HG02885 (cell line): ENCODE measurements around the gene APP.
A peak's percentile ranks its signal among the peaks of the same experiment; 100 is the strongest.

Source experiments
- ATAC-seq: cut with Tn5 transposase; IDR thresholded peaks from one replicate; pipeline ENCODE4 v1.9.1; 2021; ENCODE audit warnings: mild to moderate bottlenecking; ENCODE audit not compliant: unreplicated experiment, poor library complexity

The APP gene

GRCh38 chr21:25857308-25858074, 313.1 kb downstream of the APP start:
- no peak for ATAC-seq

- no peak for ATAC-seq
These were observed 315.0 kb downstream of the APP start for GRCh38 chr21:25855576-25855975.

GRCh38 chr21:25850126-25850842, 320.3 kb downstream of the APP start:
- no peak for ATAC-seq

DNA sequence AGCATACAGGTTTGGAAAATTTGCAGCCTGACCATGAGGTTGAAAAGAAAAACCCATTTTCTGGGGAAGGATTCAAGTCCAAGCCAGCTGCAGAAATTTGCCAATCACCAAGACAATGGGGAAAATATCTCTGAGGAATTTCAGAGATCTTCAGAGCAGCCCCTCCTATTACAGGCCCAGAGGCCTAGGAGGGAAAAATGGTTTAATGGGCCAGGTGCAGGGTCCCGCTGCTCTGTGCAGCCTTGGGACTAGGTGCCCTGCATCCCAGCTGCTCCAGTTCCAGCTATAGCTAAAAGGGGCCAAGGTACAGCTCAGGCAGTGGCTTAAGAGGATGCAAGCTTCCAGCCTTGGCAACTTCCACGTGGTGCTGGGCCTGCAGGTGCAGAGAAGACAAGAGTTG, 322.3 kb downstream of the APP start:
- ATAC-seq, result no peak

DNA sequence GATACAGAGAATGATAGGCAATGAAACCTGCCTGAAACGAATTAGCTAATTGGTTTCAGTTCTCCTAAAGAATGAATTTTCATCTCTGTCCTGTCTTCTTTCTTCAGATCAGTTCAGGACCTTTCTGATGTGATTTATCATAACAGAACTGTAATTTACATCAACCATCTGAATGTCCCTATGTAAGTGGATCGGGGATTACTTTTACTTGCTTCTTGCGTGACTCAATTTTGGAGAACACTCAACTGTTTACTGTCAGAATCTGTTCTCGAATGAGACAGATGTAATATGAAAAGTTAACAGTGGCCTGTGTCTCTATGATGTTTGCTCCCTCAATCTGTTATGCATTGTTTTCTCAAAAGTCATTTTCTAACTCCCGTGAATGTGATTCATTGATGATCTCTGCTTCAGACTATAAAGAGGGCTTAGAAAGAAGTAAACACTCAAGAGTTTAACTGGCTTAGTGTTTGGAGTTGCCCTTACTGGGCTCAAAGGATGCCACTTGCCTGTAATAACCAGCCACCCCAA, 324.8 kb downstream of the APP start:
- peak; percentile 50 for ATAC-seq

DNA sequence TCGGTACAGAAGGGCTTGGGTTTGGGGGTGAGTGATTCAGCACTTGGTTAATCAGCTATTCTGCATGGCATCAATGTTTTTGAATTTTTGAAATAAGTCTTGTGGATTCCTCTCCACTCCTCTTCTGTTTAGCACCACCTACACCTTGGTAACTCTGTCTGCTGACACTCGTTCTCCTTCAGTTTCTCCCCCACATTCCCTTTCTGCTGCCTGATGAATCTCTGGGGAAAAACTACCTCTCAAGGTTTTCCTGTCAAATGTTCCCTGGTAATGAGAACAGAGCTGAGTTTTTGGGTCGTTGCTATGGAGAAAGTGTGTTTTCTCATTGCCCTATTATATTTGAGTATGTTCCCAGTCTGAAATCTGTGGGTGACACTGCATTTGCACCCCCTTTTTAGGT, 327.6 kb downstream of the APP start:
- no peak for ATAC-seq

GRCh38 chr21:25838809-25839208, 331.8 kb downstream of the APP start:
- ATAC-seq, result no peak

DNA sequence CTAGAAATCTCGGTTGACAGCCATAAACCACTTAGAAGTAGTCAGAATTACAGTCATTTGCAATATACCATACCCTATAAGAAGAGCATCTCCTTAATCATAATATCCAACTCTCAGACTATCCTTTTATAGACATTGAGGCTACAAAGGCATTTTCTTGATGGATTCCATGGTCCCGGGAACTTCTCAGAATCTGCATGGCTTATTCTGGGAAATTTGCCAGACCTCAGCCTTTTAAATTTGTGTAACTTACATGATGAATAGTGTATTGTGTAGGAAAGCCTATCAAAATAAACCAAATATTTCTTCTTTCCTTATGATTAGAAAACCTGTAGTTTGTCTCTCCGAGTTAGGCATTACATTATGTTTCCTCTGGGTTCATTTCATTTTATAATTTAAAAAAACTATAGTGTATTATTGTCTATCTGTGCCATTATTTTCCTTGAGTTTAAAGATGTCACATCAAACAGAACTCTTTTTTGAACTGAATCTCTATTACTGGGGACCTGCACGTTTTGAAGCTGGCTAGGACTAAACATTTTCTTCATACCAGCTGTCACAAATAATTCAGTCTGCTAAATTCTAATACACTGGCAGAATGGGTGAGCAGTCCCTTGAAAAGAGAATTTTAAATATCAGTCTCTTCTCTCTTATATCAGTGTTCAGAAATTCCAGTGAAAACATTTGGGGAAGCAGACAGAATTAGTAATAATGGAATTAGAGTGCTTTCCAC, 332.9 kb downstream of the APP start:
- ATAC-seq, result no peak

- ATAC-seq, result no peak
These were observed 334.2 kb downstream of the APP start for GRCh38 chr21:25836396-25836795.

GRCh38 chr21:25834381-25834780, 336.2 kb downstream of the APP start:
- ATAC-seq, result no peak

DNA sequence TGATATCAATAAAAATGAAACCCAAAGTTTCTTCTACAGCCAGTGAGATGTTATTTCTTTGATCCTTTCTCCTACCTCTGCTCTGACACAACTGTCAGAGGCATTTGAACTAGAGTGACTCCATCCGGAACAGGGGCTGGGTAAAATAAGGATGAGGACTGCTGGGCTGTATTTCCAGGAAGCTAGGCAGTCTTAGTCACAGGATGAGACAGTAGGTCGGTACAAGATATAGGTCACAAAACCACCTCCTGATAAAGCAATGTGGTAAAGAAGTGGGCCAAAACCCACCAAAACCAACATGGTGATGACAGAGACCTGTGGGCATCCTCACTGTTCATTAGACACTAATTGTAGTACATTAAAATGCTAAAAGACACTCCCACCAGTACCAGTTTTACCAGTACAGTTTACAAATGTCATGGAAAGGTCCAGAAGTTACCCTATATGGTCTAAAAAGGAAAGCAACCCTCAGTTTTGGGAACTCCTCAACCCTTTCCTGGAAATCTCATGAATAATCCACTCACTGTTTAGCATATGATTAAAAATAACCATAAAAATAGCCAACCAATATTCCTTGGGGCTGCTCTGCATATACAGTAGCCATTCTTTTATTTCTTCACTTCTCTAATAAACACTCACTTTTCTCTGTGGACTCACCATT, 339.1 kb downstream of the APP start:
- no peak for ATAC-seq
